NCI-H526 treated with DMSO at 0.1 percent for 48 hours (cell line): Measurements from ENCODE around the gene C8A.
A peak's percentile ranks its signal among the peaks of the same experiment; 100 is the strongest.

Source experiments
- DNase-seq: peaks from one replicate; lab custom pipeline; 2025; lab: John Stamatoyannopoulos, UW

C8A gene

DNA sequence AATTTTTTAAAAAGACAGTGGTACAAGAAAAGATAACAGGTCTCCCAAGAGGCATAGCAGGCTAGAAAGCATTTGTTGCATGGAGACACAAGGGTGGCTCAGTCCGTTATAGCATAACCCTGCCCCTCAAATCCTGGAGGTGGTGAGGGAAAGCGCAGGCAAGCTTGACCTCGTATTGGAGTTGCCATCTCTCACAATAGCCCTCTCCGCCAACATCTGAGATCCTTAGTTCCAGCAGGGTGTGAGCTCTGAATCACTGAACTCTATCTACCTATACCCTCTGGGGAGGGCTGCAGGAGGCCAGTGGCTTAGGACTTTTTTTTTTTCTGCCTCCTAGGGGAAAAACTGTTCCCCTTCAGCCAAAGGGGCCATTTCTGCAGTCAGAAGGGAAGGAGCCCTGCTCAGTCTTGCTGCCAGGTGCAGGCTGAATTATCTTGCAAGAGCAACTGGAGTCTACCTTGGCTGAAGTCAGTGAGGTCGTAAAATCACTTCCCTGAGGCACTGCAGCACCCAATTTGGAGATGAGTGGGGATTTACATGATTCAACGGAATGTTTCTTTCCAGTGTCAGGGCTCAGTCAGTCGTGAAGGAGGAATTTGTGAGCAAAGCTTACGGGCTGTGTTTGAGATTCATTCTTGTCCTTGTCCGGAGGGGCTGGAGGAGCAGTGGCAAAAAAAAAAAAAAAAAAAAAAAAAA lies 17.2 kb upstream of the C8A start:
- peak; percentile 86 for DNase-seq

DNA sequence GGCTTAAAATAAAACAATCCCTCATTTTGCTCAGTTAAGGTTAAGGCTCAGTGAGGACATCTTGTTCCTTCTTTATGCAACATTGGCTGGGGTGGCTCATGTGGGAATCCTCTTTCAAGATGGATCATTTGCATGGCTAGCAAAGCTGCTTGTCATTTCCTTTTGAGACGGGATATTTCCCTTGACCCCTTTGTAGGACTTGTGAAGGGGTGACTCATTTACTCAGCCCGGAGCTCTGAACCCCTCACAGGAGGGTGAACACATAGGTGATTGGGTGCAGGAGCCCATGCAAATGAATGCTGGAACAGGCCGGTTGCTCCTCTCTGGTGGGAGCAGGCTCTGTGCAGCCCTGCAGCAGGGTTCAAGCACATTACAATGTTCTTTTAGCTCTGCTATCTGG lies 15.8 kb upstream of the C8A start:
- DNase-seq: no peak

DNA sequence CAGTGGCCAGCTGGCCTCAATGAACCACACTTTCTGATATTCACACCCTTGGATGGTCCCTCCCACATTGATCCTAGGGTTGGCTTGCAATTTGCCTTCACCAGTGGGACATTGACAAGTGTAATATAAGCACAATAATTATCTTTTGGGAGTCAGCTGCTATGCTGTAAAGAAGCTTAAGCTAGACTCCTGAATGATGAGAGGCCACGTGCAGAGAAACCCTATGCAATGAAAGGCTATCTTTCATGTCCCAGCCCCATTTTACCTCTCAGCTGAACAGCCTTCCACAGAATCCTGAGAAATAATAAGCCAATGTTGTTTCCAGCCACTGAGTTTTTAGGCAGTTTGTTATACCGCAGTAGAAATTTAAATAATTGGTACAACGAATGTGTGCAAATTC lies 11.1 kb upstream of the C8A start:
- no peak for DNase-seq

DNA sequence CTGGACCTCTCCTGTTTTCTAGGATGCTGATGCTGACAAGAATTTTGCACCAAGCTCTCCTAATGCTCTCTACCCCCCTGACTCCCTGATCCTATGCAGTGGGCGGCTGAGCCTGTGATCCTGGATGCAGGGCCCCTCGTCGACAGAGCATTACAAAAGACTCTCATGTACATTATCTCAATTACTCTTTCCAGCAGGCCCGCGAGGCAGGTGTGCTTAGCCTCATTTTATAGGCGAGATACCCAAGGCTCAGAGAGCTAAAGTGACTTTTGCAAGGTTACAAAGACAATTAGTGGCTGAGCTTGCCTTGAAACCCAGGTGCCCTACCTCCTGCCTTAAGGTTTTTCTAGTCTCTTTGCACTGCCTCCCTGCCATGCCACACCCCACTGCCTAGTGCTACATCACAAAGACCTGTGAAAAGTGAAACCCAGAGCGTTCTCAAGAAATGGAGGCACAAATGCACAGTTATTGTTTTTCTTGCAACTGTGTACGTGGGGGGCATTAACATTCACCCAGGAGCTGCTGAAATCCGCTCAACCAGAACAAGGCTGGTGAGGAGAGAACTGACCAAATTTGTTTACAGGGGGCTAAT lies 10.0 kb upstream of the C8A start:
- no peak for DNase-seq

DNA sequence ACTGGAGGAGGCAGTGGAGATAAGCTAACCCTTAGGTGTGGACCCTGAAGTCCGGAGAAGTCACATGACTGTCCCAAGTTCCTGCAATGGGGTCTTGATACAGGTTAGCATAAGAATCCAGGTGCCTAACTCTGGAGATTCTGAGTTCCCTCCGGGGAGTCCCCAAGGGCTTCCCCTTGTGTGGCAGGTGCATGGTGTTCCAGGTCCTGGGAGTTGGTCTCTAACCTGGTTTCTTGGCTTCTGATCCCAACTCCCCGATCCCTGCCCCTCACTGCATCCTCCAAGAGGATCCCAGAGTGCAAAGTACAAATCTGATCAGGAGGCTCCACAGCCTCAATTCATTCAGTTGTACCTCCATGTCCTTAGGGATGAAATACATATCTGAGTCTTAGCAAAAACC lies 9.3 kb upstream of the C8A start:
- DNase-seq: no peak

DNA sequence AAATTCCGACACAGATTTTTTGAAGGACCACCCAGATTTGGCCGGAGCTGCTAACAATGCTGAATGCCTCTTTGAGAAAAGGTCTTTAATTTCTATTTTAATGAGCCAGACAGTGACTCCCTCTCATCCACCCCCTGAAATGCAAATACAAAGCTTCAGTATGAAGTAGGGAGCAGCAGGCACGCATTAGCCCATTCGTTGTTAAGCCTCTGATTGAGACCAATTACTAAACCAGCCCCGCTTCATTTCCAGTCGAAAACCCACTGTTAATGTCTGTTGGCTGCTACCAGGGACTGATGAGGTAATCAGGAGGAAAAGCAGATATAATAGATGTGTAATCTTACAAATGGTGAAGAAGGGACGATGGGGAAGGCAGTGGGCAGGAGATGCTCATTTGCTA lies 4.8 kb upstream of the C8A start:
- no peak for DNase-seq

DNA sequence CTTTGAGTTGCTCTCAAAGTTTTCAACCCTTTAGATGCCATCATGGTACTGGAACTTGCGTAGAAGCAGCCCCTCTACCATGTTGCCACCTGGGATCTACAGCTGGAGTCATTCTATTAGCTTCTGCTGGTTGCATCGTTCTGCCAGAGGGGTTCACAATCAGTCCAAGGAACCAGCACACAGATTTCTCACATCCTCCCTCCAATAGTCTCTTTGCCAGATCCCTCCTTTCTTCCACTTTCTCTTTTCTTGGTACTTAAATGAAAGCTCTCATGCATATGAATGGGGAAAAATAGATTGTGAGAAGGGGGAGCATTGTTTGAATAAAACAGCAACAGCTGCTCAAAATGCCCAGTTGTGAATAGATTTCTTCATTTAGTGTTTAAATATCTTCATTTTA lies 4.2 kb upstream of the C8A start:
- no peak for DNase-seq

DNA sequence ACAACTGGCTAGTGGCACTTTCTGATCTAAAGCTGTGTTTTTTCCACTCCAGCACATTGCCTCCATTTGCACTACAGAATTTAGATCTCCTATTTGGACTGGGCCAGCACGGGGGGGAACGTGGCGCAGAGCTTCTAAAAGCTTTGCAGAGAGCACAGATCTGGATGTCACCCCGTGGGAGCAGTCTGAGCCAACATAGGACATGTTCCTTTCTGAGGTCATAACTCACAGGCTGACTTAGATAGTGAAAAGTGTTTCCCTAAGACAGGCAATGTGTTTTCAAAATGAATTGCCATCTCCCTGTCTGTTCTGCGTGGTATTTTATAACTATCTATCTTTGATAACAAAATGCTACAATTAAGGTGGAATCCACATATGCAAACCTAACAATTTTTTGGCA lies 3.7 kb upstream of the C8A start:
- DNase-seq: no peak

DNA sequence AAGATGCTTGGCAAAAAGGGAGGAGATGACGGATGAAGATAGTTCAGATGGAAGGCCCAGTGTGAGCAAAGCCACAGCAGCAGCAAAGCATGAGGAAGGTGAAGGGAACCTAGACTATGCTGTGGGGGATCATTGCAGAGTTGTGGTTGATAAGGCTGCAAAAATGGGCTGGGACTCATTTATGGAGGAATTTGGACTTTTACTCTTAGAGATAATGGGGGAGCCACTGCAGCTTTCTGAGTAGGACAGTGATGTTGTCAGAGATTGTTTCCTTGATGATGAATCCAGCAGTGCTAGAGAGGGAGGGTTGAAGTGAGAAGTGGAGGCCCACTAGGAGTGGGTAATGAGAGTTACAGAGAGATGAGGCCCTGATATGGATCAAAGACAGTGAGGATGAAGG lies 2.1 kb upstream of the C8A start:
- DNase-seq: no peak

DNA sequence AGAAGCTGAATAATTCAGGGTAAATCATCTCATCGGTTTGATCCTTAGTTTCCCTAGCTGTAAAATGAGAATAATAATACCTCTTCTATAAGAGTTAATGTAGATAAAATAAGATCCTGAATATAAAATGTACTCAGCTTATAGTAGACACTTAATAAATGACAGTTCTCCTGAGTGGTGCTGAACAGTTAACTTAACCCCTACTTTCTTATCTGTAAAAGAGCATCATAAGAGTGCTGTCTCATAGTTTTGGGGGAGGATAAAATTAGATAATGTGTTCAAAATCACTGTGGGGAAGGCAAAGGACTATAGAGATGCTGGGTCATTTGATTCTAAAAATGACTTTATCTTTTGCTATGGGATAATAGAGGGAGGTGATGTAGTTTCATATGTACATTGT lies 593 bp downstream of the C8A start:
- DNase-seq: no peak

DNA sequence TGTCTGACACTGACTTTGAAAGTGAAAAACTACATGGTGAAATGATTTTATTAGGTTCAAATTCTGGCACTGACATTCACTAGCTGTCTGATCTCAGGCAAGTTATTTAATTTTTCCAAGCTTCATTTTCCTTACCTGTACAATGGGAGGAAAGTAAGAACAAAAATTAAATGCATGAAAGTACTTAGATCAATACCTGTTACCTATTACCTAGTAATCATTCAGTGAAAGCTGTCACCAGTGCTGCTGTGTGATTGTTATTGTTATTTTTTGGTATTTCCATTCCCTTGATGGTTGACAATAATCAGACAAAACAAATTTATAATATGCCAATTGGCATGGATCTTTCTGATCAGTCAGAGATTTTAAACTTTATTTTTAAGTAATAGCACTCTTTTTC lies 1.6 kb downstream of the C8A start:
- no peak for DNase-seq

DNA sequence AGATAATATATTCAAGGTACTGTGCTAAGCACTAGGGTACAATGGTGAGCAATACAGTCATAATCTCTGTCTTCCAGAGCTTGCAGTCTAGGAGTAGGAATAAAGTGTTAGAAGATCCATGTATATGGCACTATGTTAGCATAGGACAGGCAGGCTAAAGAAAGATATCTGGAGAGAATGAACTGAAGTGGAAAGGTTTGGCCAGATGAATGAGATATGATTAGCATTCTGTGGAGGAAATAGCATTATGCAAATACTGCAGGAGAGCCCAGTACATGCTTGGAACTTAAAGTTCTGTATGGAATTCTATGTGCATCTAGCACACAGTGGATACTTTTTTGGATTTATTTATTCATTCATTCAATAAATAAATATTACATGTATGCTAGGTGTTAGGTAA lies 4.7 kb downstream of the C8A start:
- DNase-seq: peak; percentile 64

DNA sequence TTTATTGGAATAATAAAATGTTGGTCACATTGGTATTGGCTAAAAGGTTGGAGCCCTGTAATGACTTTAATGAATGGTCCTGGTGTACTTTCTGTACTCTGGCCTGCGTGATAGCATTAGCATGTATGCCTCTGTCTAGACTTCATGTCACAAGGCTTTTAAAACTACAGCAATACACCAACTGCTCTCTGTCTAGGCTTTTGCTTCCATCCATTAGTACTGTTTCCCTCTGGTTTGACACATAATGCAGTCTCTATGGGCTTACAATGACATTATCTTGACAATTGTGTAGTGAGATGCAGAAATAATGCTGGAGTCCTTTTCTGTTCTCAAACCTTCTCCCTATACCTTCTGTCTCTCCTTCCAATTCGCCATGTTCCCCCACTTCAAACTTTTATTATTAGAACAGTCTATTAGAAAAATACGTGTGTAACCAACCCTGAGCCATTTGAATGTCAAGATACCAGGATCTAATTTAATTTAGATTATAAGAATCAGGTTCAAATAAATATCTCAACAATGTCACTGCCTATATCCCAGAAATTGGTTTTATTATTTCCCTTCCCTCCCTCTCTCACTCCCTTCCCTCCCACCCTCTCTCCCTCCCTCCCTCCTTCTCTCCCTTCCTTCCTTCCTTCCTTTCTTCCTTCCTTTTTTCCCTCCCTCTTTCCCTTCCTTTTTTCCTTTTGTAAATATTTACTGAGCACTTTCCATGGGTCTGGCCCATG lies 8.8 kb downstream of the C8A start:
- DNase-seq: no peak

DNA sequence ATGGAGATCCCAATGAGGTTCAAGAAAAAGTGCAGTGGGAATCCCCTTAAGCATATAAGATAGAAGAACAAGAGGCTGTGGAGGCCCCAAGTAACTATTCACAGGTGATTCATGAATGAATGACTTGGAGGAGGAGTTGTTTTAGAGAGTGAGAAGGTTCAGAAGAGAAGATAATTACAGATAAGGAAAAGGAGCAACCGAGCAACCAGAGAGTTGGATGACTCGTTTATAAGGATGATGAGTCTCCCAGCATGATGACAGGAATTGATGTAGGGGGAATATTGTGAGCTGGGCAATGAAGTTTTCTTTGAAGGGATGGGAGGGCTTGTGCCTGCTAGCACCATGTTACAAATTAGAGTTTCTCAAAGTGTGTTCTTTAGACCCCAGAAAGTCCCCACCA lies 9.8 kb downstream of the C8A start:
- DNase-seq: no peak

DNA sequence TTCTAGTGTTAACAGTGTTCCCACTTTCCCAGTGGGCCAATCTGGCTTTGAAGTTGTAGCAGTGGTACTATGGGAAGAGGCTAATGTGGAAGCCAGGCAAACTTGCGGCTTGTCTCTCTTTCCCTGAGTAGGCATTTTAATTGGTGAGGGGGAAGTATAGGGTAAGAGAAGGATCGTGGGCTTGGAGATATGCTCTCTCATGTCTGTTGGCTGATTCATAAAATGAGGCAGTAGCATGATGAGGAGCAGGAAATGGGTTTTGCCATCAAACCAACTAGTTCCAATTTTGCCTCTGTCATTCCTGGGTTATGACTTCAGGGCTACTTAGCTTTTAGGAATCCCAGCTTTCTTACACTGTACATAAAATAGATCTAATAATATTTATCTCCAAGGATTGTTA lies 12.1 kb downstream of the C8A start:
- DNase-seq: no peak

DNA sequence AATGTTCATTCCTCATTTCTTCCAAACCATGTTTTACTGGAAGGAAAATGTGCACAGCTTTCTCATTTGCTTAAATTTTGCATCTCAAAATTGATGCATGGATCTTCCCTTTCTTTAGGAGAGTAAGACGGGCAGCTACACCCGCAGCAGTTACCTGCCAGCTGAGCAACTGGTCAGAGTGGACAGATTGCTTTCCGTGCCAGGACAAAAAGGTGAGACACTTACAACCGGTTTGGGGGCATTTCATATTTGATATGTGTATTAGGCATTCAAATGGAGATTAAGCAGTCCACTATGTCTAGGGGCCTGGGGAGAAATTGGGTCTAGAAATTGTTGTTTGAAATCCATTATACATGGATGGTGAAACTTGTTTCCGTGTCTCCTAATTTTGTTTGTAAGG lies 12.9 kb downstream of the C8A start:
- DNase-seq: peak; percentile 44

DNA sequence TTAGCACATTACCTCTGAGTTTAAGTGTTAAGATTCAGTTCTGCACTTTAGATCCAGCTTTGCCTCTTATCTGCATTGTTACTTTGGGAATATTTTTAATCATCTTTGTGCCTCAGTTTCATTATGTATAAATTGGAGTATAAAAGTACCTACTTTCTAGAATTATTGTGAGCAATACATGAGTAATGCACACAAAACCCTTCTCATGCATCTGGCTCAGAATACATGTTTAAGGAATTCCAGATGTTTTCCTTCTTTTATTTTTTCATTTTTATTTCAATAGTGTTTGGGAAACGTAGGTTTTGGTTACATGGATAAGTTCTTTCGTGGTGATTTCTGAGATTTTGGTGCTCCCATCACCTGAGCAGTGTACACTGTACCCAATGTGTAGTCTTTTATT lies 14.2 kb downstream of the C8A start:
- DNase-seq: no peak

DNA sequence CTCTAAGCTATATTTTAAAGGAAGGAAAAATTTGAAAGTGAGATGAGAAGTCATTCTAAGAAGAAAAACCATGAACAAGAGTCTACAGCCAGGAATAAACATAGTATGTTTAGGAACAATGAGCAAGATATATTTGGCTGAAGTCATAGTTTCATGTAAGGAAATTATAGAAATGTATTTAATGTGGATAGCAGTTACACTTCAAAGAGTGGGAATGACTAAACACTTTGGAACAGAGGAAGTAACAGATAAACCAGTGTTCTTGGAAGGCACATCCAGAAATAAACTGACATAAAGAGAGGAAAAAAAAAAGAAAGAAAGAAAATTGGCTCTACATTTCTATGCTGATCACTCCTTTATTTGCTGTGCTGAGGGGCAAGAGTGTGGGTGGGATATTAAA lies 18.0 kb downstream of the C8A start:
- no peak for DNase-seq

DNA sequence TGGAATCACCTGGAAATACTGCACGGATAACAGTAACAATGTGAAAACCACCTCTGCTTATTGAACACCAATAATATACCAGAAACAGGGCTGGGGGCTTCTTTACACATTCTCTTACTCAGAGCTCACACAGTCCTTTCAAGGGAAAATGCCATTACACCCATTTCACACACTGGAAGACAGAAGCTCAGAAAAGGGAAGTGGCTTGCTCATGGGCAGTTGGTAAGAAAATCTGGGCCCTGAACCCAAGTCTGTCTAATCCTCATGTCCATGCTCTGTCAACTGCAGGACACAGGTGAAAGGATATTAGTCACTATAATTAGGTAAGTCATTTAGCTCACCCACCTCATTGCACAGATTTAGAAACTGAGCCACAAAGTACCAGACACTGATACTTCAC lies 18.6 kb downstream of the C8A start:
- DNase-seq: no peak

DNA sequence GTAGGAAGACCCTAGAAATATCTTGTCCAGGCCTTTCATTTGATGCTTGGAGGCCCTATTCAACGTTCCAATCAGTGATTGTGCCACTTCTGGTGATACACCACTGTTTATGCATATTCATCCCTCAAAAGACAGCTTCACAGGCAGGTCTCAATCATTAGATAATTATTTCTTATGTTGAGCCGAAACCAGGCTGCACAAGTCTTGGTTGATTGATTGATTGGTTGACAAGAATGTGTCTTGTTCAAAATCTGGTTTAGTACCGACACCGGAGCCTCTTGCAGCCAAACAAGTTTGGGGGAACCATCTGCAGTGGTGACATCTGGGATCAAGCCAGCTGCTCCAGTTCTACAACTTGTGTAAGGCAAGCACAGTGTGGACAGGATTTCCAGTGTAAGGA lies 20.1 kb downstream of the C8A start:
- no peak for DNase-seq

DNA sequence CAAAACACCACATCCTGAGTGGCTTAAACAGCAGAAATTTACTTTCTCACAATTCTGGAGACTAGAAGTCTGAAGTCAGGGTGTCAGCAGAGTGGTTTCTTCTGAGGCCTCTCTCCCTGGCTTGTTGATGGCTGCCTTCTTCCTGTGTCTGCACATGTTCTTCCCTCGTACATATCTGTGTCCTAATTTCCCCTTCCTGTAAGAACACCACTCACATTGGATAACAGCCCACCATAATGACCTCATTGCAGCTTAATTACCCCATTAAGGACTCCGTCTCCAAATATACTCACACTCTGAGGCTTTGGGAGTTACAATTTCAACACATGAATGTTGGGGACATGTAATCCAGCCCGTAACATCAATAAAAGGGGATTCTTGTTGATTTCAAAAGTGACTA lies 23.4 kb downstream of the C8A start:
- DNase-seq: no peak

DNA sequence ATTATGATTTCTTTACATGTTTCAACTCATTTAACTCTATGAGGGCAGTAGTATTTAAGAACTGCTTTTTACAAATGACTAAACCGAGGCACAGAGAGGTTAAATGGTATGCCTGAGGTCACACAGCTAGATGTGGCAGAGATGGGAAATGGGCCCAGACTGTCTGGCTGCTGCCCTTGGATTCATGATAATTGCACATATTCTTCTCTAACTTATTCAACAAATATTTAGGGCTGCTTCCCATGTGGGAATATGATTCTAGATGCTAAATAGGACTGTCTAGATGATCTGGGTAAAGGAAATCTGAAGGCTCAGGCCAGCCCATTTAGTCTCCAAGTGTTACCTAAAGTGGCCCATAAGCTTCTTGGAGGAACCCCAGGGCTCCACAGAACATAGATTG lies 26.2 kb downstream of the C8A start:
- DNase-seq: no peak

DNA sequence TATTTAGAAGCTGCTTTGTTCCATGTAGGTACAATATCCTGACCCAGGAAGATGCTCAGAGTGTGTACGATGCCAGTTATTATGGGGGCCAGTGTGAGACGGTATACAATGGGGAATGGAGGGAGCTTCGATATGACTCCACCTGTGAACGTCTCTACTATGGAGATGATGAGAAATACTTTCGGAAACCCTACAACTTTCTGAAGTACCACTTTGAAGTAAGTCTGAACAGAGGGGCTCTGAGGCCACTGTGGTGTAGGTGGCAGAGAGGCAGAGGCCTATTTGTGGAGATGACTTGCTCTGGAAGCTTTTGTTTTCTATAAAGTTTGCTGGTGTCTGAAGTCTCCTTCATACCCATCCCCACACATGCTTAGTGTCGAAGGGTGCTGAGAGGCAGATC lies 26.8 kb downstream of the C8A start:
- no peak for DNase-seq

DNA sequence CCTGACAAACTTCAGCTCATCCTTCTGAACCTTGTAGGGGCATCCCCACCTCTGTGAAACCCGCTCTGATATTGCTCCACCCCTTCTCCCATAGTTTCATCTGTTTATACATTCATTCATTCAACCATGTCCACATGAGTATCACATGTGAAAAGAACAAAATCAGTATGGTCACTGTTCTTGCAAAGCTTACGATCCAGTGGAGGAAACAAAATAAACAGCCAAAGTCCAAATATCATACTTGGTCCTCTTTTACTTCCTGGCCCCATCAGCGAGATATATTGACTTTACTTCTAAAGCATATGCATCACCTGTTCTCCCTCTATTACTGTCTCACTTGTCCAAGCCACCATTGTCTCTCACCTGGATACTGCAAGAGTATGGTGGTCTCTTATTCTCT lies 35.6 kb downstream of the C8A start:
- no peak for DNase-seq
